Transverse colon (tissue), 4 donors: ENCODE results near the gene UMAD1. TPM values are rescaled to one million over a fixed set of nuclear protein-coding genes. Genes with fewer than 3 reads are reported as not detected.

Experiments used
- DNase-seq: peaks from one replicate; pipeline ENCODE4 v3.0.0-alpha.2; 2019
- H3K27ac ChIP-seq, 4 donors: fragments of 200-600 bp; sonication (generic); 2 replicates each; pipeline ENCODE4 v1.5.1; 2016 to 2018; ENCODE audit warnings: inconsistent platforms in 4 of 4
- H3K27me3 ChIP-seq: fragments of 200-600 bp; sonication (generic); 2 replicates; pipeline ENCODE4 v1.5.1; 2017; ENCODE audit warnings: inconsistent platforms
- H3K36me3 ChIP-seq, 4 donors: fragments of 200-600 bp; sonication (generic); 2 replicates each; pipeline ENCODE4 v1.5.1; 2017 to 2019; ENCODE audit warnings: inconsistent platforms in 4 of 4
- H3K4me1 ChIP-seq, 4 donors: fragments of 200-600 bp; sonication (generic); 2 replicates each; pipeline ENCODE4 v1.5.1; 2017 to 2020; ENCODE audit warnings: inconsistent platforms in 4 of 4
- H3K4me3 ChIP-seq, 4 donors: fragments of 200-600 bp; sonication (generic); 1 replicate in 1 of 4; 2 replicates in 3 of 4; pipeline versions ENCODE4 v1.5.1 to v1.6.1; 2017 to 2019; ENCODE audit warnings: inconsistent platforms in 4 of 4
- H3K9me3 ChIP-seq, 2 donors: fragments of 200-600 bp; sonication (generic); 2 replicates each; pipeline ENCODE4 v1.5.1; 2017 to 2019; ENCODE audit warnings: inconsistent platforms in 2 of 2
- EP300 ChIP-seq: sonication (generic); formaldehyde crosslinking; IDR thresholded peaks from one replicate; pipeline ENCODE4 v1.6.1; 2017; ENCODE audit warnings: antibody characterized with exemption, low read depth
- POLR2A ChIP-seq: fragments of 450-650 bp; IDR thresholded peaks from one replicate; pipeline ENCODE4 v1.6.1; 2016; ENCODE audit warnings: antibody characterized with exemption, mild to moderate bottlenecking, moderate library complexity
- POLR2AphosphoS5 ChIP-seq, 3 donors: sonication (generic); formaldehyde crosslinking; IDR thresholded peaks; one replicate each; pipeline ENCODE4 v1.6.1; 2016; ENCODE audit warnings: antibody characterized with exemption in 3 of 3
- WGBS, 2 donors: methylation state at CpG; one replicate each; pipeline ENCODE4 v1.1.5; 2018; ENCODE audit warnings: low coverage in 1 of 2; 5-methylcytosine and 5-hydroxymethylcytosine counted together
- in situ Hi-C, 4 donors: fragments of 200-750 bp; cut with MboI; loops; one replicate each; pipeline versions ENCODE4 v1.15.0 to v1.15.1; 2017; ENCODE audit warnings: low sequenced_read_pairs in 3 of 4, low pct_ligation_motif_present in 1 of 4, low pct_unique_long_range_greater_than_20kb in 1 of 4
- intact Hi-C: fragments of 100-400 bp; cut with DNase I; formaldehyde crosslinking; loops from one replicate; pipeline ENCODE4 v1.15.1; 2023; ENCODE audit warnings: low total_unique reads
- total RNA-seq, 4 donors: library from RNA; depleted of rRNA; stranded (reverse); fragments of >200 nt; gene quantifications; one replicate each; pipeline ENCODE4 v1.1.0, GENCODE V29; 2016
- TF ChIP-seq, protein P1 (sequence below), 5 experiments: fragments of 200-600 bp in 3 of 5; fragments of 450-650 bp in 2 of 5; sonication (generic) in 3 of 5; IDR thresholded peaks; 1 replicate in 2 of 5; 2 replicates in 3 of 5; pipeline ENCODE4 v1.5.1; 2016 to 2017; ENCODE audit warnings: antibody characterized with exemption in 5 of 5, inconsistent platforms in 3 of 5, mild to moderate bottlenecking in 2 of 5, moderate library complexity in 1 of 5

The UMAD1 gene
- total RNA-seq, 4 donors from 2014 or later: 0.40 to 21.3 (median 14.6) TPM

DNA sequence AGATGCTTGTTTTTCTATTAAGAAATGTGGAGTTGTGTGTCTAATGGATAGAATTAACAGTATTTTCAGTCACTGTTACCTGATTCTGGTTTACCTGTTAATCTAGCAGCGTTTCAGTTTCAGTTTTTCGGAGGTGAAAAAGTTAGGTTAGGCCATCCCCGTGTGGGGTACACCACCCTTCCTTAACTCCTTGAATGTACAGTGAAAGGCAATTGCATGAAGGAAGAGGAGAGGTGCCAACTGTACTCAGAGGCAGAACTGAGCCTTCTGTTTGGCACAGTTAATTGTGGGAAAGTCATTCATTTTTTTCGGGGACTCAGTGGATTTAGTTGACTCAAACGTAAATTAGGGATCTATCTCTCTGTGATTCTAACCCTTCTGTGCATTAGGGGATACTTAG is 42.3 kb downstream of the UMAD1 start:
- intact Hi-C loops: no loop called here
- Histone ChIP-seq H3K9me3 (no peaks in the 10 kb centered on the region), H3K27ac (no peak overlapping the region), H3K36me3 (no peaks in the 10 kb centered on the region), H3K4me3 (no peak overlapping the region), H3K27me3 (no peaks in the 10 kb centered on the region), H3K4me1 (peaks cover 0 to 29% (median 4%) of the 10 kb centered on the region in 4 donors)
- DNase-seq: no peak
- in situ Hi-C loops: loop anchor here in 1 of 4 donors (10.0 kb wide), 1 partner anchor 82 kb away; no protein-coding TSS in a partner anchor
- 56 to 59% methylated on average over 3 to 5 of the region's 5 CpGs for WGBS, 2 donors
- TF ChIP-seq POLR2A (no peak), EP300 (no peak), POLR2AphosphoS5 (IDR thresholded peaks at IDR 0.05) (no peak)
- TF ChIP-seq, protein P1, sequence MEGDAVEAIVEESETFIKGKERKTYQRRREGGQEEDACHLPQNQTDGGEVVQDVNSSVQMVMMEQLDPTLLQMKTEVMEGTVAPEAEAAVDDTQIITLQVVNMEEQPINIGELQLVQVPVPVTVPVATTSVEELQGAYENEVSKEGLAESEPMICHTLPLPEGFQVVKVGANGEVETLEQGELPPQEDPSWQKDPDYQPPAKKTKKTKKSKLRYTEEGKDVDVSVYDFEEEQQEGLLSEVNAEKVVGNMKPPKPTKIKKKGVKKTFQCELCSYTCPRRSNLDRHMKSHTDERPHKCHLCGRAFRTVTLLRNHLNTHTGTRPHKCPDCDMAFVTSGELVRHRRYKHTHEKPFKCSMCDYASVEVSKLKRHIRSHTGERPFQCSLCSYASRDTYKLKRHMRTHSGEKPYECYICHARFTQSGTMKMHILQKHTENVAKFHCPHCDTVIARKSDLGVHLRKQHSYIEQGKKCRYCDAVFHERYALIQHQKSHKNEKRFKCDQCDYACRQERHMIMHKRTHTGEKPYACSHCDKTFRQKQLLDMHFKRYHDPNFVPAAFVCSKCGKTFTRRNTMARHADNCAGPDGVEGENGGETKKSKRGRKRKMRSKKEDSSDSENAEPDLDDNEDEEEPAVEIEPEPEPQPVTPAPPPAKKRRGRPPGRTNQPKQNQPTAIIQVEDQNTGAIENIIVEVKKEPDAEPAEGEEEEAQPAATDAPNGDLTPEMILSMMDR (IDR thresholded peaks at IDR 0.05): no peak

DNA sequence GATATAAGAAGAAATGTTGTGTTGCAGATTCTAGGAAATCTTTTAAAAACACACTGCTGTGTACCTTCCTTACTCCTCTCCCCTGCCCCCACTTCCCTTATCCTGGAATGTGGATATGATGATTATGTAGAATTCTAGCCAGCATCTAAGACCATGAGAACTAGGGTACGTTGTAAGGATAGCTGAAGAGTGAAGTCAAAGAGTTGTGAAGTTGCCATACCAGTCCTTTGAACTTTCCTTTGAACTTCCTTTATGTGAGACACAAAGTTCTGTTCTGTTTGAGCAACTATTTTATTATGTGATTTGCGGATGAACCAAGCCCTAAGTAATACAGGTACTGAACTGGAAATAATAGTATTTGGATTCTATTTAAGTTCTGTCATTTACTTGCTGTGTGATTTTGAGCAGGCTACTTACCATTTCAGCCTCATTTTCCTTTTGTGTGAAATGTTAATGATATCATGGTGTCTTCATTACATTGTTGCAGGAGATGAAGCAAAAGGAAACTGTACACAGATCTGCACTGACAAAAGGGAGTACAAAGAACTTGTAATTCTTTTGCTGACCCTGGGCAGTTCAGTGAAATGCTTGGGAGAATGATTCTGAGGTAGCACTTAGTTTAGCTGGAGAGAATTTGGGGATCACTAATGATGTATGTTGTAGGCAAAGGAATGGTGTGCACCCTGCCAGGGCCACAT is 46.4 kb downstream of the UMAD1 start:
- intact Hi-C loops: no loop called here
- Histone ChIP-seq H3K9me3 (no peaks in the 10 kb centered on the region), H3K36me3 (no peaks in the 10 kb centered on the region), H3K4me1 (peaks cover 0 to 17% (median 0%) of the 10 kb centered on the region in 4 donors), H3K4me3 (no peak overlapping the region), H3K27ac (no peak overlapping the region), H3K27me3 (no peaks in the 10 kb centered on the region)
- TF ChIP-seq, protein P1 (IDR thresholded peaks at IDR 0.05): no peak
- in situ Hi-C loops: loop anchor here in 1 of 4 donors (10.0 kb wide), 1 partner anchor 78 kb away; no protein-coding TSS in a partner anchor
- 50 to 54% methylated on average over 2 of the region's 2 CpGs for WGBS, 2 donors
- DNase-seq: no peak

DNA sequence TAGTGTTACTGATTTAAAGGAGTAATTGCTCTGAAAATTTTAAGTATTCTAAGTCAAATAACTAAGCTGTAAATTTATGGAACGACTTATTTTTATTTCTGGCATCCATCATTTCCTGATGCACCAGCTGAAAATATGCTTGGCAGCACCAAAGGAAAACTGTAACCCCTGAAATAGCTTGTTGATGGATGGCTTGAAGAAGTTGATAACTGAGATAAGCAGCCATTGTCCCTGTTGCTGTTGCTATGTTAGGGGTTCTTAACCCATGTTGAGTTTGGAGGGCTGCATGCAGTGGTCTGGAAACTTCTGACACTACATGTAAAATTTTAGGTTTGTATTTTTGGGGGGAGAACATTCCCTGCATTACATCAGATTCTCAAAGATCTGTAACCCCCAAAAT is 47.2 kb downstream of the UMAD1 start:
- Histone ChIP-seq H3K9me3 (no peaks in the 10 kb centered on the region), H3K4me3 (no peak overlapping the region), H3K4me1 (peaks cover 0 to 12% (median 0%) of the 10 kb centered on the region in 4 donors), H3K27me3 (no peaks in the 10 kb centered on the region), H3K36me3 (no peaks in the 10 kb centered on the region), H3K27ac (no peak overlapping the region)
- DNase-seq: no peak
- intact Hi-C loops: no loop called here
- no peak for TF ChIP-seq EP300
- TF ChIP-seq POLR2AphosphoS5 (IDR thresholded peaks at IDR 0.05): no peak
- no peak for TF ChIP-seq POLR2A
- TF ChIP-seq, protein P1 (IDR thresholded peaks at IDR 0.05): no peak
- in situ Hi-C loops: loop anchor here in 1 of 4 donors (10.0 kb wide), 1 partner anchor 77 kb away; no protein-coding TSS in a partner anchor
- WGBS, 2 donors: 33 to 53% methylated on average over 1 of the region's 1 CpG

DNA sequence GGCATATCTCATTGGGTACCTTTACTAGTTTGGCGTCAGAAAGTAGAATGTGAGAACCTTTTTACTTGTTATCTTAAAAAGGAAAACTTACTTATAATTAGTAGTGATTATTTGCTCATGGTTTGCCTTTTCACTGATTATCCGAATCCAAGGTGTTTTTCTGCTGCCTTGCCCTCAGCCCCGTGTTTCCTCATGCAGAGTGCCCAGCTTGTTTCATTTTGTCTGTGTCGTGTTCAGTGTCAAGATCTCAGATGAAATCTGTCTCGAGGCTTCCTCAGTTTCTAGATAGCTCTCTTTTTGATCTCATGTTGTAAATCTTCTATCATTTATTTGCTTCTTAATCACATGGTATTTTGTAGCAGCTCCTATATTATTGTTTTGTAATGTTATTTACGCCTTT is 47.8 kb downstream of the UMAD1 start:
- Histone ChIP-seq H3K27me3 (no peaks in the 10 kb centered on the region), H3K4me1 (peaks cover 0 to 8% (median 0%) of the 10 kb centered on the region in 4 donors), H3K9me3 (no peaks in the 10 kb centered on the region), H3K4me3 (no peak overlapping the region), H3K36me3 (no peaks in the 10 kb centered on the region), H3K27ac (no peak overlapping the region)
- in situ Hi-C loops (loop anchor here in 1 of 4 donors (10.0 kb wide), 1 partner anchor 76 kb away; no protein-coding TSS in a partner anchor), intact Hi-C loops (no loop called here)
- TF ChIP-seq POLR2A (no peak), EP300 (no peak), POLR2AphosphoS5 (IDR thresholded peaks at IDR 0.05) (no peak)
- TF ChIP-seq, protein P1 (IDR thresholded peaks at IDR 0.05): no peak
- WGBS, 2 donors: 65 to 79% methylated on average over 6 of the region's 6 CpGs
- DNase-seq: no peak
